HG02870 (cell line): ENCODE data around the gene ZNF799.
"Not testable (repeated sequence)": the region's sequence is repeated elsewhere in the genome, so short reads cannot be mapped to it uniquely, and the experiment has no call there.

ENCODE experiments used
- ATAC-seq: cut with Tn5 transposase; IDR thresholded peaks from one replicate; pipeline ENCODE4 v1.9.1; 2021; ENCODE audit warnings: mild to moderate bottlenecking, moderate library complexity; ENCODE audit not compliant: unreplicated experiment

Gene ZNF799

DNA sequence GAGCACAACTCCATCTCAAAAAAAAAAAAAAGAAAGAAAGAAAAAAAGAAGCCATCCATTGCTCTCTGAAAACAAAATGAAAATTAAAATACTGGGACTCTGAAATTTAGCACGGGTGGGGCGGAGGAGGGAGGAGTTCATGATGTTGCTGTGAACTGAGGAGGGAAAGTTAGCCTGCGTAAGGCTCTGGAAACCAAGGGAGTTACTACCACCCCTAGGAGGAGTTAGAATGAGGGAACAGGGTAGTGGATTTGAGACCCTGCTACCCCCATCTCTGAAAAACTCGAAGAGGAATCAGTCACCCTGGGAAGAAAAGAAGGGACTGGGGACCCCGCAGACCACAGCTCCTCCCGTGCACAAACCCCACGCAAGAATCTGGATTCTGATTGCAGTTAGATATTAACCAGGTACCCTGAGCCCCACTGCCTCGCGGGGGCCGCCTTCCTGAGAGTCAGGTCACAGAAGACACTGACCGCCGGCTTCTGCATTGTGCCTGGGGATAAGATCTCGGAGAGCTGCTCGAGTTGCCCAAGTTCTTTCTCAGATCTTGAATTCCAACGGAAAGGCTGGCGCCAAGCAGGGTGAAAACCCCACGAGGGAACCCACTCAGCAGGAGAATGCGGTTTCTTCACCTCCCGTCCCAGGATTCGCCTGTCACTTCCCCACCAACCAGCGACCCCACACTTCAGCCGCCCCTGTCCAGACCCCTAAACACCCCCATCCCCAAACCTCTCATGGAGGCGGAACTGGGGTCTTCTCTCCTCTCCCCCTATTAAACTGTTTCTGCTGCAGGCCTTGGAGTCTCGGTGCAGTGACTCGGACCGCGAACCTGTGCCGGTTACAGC lies 36.5 kb downstream of the ZNF799 start:
- no peak for ATAC-seq

DNA sequence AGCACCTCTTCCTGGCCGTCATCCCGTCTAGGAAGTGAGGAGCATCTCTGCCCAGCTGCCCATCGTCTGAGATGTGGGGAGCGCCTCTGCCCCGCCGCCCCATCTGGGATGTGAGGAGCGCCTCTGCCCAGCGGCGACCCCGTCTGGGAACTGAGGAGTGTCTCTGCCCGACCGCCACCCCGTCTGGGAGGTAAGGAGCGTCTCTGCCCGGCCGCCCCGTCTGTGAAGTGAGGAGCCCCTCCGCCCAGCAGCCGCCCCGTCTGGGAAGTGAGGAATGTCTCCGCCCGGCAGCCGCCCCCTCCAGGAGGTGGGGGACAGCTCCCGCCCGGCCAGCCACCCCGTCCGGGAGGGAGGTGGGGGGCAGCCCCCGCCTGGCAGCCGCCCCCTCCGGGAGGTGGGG lies 38.8 kb downstream of the ZNF799 start:
- not testable (repeated sequence) for ATAC-seq

DNA sequence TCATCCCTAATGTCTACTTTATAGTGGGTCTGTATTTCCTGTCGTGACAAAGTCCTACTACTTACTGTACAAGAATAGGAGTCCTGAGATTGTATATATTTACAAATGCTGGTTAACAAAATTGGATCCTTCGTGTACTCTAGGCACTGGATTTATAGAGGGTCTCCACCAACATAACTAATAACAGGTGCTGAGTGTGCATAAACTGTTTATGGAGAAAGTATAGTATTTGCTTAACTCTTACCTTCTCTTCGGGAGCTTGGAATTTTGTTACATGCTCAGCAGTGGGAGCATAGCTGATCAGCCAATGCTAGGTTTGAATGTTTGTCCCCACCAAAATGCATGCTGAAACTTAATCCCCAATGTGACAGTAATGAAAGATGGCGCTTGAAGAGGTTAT lies 47.7 kb downstream of the ZNF799 start:
- ATAC-seq = no peak

DNA sequence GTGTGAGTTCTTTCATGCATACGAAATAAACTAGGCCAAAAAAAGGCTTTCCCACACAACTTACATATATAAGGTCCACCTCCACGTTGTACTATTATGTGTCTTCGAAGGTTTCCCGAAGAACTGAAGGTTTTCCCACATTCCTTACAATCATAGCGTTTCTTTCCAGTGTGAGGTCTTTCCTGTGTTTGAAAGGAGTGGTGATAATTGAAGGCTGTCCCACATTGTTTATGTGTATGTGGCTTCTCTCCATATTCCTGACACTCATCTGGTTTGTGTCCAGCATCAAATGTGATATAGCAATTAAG lies 50.2 kb downstream of the ZNF799 start:
- ATAC-seq = no peak

DNA sequence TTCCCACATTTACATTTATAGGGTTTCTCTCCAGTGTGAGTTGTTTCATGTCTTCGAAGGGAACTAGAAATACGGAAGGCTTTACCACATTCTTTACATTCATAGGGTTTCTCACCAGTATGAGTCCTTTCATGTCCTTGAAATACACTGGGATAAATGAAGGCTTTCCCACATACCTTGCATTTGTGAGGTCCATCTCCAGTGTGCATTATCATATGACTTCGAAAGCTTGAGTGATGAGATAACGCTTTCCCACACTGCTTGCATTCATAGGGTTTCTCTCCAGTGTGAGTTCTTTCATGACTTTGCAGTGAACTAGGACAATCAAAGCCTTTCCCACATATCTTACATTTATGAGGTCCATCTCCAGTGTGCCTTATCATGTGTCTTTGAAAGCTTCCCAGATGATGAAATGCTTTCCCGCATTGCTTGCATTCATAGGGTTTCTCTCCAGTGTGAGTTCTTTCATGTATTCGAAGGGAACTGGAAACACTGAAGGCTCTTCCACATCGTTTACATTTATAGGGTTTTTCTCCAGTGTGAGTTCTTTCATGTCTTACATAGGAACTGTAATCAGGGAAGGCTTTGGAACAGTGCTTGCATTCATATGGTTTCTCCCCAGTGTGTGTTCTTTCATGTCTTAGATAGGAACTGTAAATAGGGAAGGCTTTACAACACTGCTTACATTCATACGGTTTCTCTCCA lies 50.7 kb downstream of the ZNF799 start:
- no peak for ATAC-seq

DNA sequence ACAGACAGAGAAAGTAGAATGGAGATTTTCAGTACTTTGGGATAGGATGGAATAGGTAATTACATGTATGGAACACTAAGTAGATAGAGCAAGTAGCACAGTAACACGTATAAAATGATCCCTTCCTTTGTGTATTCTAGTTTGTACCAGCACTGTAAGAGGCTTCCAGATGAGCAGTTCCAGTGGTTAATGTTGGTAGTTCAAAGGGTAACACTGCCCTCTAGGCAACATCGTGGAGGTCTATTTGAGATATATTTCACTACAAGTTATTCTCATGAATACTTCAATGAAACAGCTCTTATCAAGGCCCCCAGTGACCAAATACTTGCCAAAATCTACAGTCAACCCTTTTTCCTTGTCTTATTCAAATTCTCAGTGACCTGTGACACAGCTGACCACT lies 54.2 kb downstream of the ZNF799 start:
- no peak for ATAC-seq

DNA sequence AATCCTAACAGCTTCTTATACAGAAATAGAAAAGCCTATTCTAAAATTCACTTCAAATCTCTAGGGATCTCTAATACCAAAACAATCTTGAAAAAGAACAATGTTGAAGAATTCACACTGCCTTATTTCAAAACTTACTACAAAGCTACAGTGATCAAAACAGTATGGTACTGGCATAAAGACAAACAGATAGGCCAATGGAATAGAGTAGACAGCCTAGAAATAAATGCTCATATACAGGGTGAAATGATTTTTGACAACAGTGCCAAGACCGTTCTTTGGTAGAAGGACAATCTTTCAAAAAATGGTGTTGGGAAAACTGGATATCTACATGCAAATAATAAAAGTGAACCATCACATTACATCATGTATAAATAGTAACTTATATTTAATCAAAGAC lies 55.9 kb downstream of the ZNF799 start:
- no peak for ATAC-seq
